ENCODE measurements around the gene UBAC1. TPM values are rescaled to one million over a fixed set of nuclear protein-coding genes. Genes with fewer than 3 reads are reported as not detected.

Gene UBAC1
- total RNA-seq, 1 donor: 23.0 TPM

DNA sequence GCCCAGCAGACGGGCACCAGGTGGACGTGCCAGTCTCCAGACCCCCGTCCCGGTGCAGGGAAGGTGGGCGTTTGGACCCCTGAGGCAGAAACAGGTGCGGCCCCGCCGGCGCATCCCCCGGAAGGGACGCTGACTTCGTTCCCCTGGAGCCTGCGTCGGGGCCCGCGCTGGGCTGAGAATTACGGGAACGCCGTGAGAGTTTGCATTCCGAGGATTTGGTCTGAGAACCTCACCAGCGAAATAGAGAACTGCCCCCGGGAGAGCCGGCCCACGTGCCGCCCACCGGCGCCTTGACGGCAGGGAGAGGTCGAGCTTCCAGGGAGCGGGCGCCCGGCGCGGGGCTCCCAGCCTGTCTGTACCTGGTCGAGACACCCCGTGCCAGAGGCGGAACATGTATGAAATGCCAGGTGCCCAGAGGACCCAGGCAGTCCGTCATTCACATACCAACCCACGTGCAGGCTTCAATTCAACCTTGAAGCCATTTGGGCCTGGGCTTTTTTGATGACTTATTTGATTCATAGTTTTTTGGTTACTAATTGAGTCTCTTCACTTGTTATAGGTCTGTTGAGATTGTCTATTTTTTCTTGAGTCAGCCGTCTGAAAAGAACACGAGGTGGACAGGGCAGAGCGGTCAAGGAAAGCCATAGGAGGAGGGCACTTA, 53.0 kb downstream of the UBAC1 start:
- TF ChIP-seq, protein P1, sequence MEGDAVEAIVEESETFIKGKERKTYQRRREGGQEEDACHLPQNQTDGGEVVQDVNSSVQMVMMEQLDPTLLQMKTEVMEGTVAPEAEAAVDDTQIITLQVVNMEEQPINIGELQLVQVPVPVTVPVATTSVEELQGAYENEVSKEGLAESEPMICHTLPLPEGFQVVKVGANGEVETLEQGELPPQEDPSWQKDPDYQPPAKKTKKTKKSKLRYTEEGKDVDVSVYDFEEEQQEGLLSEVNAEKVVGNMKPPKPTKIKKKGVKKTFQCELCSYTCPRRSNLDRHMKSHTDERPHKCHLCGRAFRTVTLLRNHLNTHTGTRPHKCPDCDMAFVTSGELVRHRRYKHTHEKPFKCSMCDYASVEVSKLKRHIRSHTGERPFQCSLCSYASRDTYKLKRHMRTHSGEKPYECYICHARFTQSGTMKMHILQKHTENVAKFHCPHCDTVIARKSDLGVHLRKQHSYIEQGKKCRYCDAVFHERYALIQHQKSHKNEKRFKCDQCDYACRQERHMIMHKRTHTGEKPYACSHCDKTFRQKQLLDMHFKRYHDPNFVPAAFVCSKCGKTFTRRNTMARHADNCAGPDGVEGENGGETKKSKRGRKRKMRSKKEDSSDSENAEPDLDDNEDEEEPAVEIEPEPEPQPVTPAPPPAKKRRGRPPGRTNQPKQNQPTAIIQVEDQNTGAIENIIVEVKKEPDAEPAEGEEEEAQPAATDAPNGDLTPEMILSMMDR (IDR thresholded peaks at IDR 0.05; ENCODE audit: insufficient read depth, low read length): no peak
- peak overlapping the region; percentile 80 for H3K4me3 ChIP-seq (ENCODE audit: low read depth, low read length)
- DNase-seq (ENCODE audit: low read depth): no peak

DNA sequence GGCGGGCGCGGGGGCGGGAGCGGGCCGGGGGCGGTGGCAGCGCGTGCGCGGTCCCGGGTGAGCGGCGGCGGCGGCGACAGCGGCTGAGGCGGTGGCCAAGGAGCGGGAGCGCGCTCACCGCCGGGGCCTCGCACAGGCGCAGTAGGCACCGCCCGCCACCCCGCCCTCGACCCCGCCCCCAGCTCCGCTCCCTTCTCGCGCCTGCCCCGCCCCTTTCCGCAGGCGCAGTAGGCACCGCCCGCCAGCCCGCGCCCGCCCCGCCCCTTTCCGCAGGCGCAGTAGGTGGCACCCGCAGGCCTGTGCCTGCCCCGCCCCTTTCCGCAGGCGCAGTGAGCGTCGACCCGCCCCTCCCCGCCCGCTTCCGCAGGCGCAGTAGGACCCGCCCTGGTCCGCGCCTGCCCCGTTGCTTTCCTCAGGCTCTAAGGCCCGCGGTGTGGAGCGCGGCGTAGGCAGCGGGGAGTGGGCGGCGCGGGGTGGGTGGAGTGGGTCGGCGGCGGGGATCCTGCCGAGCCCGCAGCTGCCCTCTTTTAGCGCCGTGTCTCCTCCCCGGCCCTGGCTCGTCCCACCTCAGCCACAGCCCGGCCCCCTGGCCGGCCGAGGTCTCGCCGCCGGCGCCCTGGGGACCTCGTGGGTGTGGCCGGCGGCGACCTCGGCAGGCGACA, 53.6 kb downstream of the UBAC1 start, which contains the start of gene CAMSAP1:
Gene CAMSAP1 (minus strand): TSS at position 116 of the 662 bp plus-strand sequence. CDS start 387 bp downstream, outside the sequence.
- DNase-seq (ENCODE audit: low read depth): peak; percentile 88
- TF ChIP-seq, protein P1 (IDR thresholded peaks at IDR 0.05; ENCODE audit: insufficient read depth, low read length): no peak
- peak within 1 kb of the TSS; percentile 80 for H3K4me3 ChIP-seq (ENCODE audit: low read depth, low read length)

DNA sequence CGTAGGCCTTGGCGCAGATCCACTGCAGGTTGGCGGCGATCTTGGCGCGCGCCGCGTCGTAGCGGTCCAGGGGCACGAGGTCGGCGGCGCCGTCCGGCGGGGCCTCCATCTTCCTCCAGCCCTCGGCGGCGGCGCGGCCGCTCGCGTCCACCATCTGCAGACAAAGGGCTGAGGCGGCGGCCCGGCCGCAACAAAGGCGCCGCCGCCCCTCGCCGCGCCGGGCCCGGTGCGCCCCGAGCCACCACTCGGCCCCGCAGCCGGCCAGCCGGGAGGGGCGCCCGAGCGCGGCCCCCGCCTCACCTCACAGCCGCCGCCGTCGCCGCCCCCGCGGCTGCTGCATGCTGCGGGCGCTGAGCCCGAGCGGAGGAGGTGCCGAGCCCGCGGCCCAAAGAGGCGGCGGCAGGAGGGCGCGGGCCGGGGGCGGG, 54.2 kb downstream of the UBAC1 start:
- no peak for DNase-seq (ENCODE audit: low read depth)

DNA sequence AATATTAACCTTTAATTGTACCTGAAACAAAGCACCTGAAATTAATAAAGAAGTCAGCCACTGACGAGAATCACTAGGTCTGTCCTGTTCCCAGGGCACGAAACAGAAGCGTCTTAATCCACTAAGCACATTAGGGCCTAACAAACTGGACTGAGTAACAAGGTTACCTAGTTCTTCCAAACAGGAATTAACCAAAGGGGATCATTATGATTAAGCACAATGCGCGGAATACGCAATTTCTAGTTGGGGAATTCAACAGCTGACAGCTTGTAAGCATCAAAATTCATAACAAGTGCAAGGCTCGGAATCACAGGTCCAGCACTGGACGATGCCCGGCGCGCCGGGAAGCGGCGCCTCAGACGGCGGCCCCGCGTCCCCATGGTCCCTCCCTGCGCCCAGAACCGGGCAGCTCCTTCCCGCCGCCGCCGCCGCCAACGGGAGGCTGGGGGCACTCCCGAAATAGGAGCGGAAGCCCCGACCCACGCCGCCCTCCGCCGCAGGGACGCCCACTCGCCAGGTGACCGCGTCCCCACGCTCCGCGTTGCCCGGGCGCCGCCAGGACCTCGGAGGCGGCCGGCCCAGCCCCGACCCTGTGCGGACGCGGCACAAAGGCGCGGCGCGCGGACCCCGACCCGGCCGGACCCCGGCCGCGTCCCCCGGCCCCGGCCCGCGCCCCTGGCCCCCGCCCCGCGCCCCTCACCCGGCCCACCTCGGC, 54.7 kb downstream of the UBAC1 start:
- TF ChIP-seq, protein P1 (IDR thresholded peaks at IDR 0.05; ENCODE audit: insufficient read depth, low read length): no peak
- peak overlapping the region; percentile 67 for H3K4me3 ChIP-seq (ENCODE audit: low read depth, low read length)
- DNase-seq (ENCODE audit: low read depth): peak; percentile 66

More for the DNA sequence above, 54.2 kb downstream of the UBAC1 start:
- H3K4me3 ChIP-seq (ENCODE audit: low read depth, low read length): peak overlapping the region; percentile 67
- TF ChIP-seq, protein P1 (IDR thresholded peaks at IDR 0.05; ENCODE audit: insufficient read depth, low read length): no peak

DNA sequence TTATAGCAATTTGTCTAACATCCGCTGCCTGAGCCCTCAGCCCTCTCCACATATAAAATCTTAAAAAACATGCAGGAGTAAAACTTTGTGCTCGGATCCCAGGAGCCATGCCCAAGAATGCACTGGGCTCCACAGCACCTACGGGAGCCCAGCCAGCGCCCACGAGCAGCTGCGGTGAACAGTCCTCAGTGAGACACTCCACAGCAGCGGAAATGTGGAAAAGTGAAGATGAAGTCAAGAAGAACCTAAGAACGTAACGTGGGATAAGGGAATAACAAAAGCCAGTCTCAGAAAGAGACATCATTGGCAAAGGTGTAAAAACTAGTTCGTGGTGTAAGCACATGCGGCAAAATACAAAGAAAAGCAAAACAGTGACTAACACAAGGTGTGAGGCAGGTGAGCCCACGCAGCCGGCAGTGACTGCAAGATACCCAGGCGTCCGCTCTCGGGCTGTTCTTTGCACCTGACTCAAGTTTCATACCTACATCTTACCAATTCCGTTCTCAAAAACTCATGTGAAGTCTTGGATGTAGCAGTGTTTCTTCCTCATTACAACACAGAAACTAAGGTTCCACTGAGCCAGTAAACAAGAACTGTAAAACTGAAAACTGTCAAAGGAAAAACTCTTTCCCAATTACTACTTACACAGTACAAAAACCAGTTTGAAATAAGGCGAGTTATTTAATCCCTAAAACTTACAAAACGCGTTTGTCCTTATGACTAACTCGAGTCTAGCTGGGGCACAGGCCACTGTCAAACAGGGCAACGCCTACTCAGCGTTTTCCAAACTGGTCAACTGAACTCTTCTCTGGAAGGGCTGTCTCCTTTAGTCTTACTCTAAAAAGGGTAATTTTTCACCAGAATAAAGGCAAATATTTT, 55.6 kb downstream of the UBAC1 start:
- TF ChIP-seq, protein P1 (IDR thresholded peaks at IDR 0.05; ENCODE audit: insufficient read depth, low read length): no peak
- peak; percentile 38 for DNase-seq (ENCODE audit: low read depth)
- peak overlapping the region; percentile 67 for H3K4me3 ChIP-seq (ENCODE audit: low read depth, low read length)
